OCI-LY3 (cell line): ENCODE results near the gene PLXNA3.

Source experiments
- H2AFZ ChIP-seq: fragments of 200-600, 300-600 bp; shearing (Covaris generic); 2 replicates; pipeline ENCODE4 v1.6.0; 2014; ENCODE audit warnings: antibody characterized with exemption, low read depth, low read length
- H3K27ac ChIP-seq: fragments of 200-600, 300-600 bp; sonication (generic); 2 replicates; pipeline ENCODE4 v1.5.1; 2014; ENCODE audit warnings: mild to moderate bottlenecking, low read length, moderate library complexity, mixed read lengths
- H3K27me3 ChIP-seq: fragments of 200-600, 300-600 bp; sonication (generic); 2 replicates; pipeline ENCODE4 v1.6.1; 2014; ENCODE audit warnings: low read depth, low read length, mixed read lengths
- H3K36me3 ChIP-seq: fragments of 200-600, 300-600 bp; sonication (generic); replicated peaks from 2 replicates; pipeline ENCODE3; 2014; ENCODE audit warnings: low read depth, low read length, mixed read lengths
- H3K4me1 ChIP-seq: fragments of 300-600, 200-600 bp; sonication (generic); 2 replicates; pipeline ENCODE4 v1.6.1; 2014; ENCODE audit warnings: low read length, mixed read lengths
- H3K4me2 ChIP-seq: fragments of 200-600, 300-600 bp; sonication (generic); 2 replicates; pipeline ENCODE4 v1.6.1; 2014; ENCODE audit warnings: low read length, mixed read lengths
- H3K4me3 ChIP-seq: fragments of 300-600, 200-600 bp; sonication (generic); 2 replicates; pipeline ENCODE4 v1.5.1; 2014; ENCODE audit warnings: antibody characterized with exemption, mild to moderate bottlenecking, low read length, moderate library complexity
- H3K79me2 ChIP-seq: fragments of 300-600, 200-600 bp; shearing (Covaris generic); 2 replicates; pipeline ENCODE4 v1.6.1; 2014; ENCODE audit warnings: mild to moderate bottlenecking, low read length, mixed read lengths
- H3K9ac ChIP-seq: fragments of 300-600, 200-600 bp; shearing (Covaris generic); 2 replicates; pipeline ENCODE4 v1.6.0; 2014; ENCODE audit warnings: mild to moderate bottlenecking, low read length, moderate library complexity
- H3K9me3 ChIP-seq: fragments of 200-600, 300-600 bp; shearing (Covaris generic); 2 replicates; pipeline ENCODE4 v1.6.1; 2014; ENCODE audit warnings: low read length, mixed read lengths; ENCODE audit not compliant: insufficient read depth
- H4K20me1 ChIP-seq: fragments of 200-600, 300-600 bp; sonication (generic); 2 replicates; pipeline ENCODE4 v1.6.1; 2016; ENCODE audit warnings: low read length, mixed read lengths; ENCODE audit not compliant: insufficient read depth
- EZH2phosphoT487 ChIP-seq: fragments of 200-600 bp; shearing (Covaris generic); IDR thresholded peaks from 2 replicates; pipeline ENCODE4 v1.6.1; 2018; ENCODE audit warnings: antibody characterized with exemption, mixed run types, low read depth
- TF ChIP-seq, protein P1 (sequence below): fragments of 200-600, 300-600 bp; sonication (generic); IDR thresholded peaks from 2 replicates; pipeline ENCODE4 v1.5.1; 2014; ENCODE audit warnings: antibody characterized with exemption, low read length, low read depth

PLXNA3 gene

GRCh38 chrX:154419688-154420401 lies 38.2 kb upstream of the PLXNA3 start:
- peak overlapping the region; percentile 53; the same call in 1 of the 2 replicates for H3K9ac ChIP-seq
- H3K79me2 ChIP-seq: no peaks in the 10 kb centered on the region
- H3K9me3 ChIP-seq: no peaks in the 10 kb centered on the region
- peak overlapping the region; percentile 61 for H3K27ac ChIP-seq
- H2AFZ ChIP-seq: no peak overlapping the region
- H4K20me1 ChIP-seq: no peaks in the 10 kb centered on the region
- peak overlapping the region; percentile 72 for H3K4me2 ChIP-seq
- TF ChIP-seq EZH2phosphoT487: no peak
- TF ChIP-seq, protein P1, sequence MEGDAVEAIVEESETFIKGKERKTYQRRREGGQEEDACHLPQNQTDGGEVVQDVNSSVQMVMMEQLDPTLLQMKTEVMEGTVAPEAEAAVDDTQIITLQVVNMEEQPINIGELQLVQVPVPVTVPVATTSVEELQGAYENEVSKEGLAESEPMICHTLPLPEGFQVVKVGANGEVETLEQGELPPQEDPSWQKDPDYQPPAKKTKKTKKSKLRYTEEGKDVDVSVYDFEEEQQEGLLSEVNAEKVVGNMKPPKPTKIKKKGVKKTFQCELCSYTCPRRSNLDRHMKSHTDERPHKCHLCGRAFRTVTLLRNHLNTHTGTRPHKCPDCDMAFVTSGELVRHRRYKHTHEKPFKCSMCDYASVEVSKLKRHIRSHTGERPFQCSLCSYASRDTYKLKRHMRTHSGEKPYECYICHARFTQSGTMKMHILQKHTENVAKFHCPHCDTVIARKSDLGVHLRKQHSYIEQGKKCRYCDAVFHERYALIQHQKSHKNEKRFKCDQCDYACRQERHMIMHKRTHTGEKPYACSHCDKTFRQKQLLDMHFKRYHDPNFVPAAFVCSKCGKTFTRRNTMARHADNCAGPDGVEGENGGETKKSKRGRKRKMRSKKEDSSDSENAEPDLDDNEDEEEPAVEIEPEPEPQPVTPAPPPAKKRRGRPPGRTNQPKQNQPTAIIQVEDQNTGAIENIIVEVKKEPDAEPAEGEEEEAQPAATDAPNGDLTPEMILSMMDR: no peak
- H3K4me3 ChIP-seq: peak overlapping the region; percentile 55
- no peaks in the 10 kb centered on the region for H3K27me3 ChIP-seq
- H3K36me3 ChIP-seq: peaks cover 7% of the 10 kb centered on the region
- H3K4me1 ChIP-seq: peaks cover 18% of the 10 kb centered on the region

GRCh38 chrX:154420402-154420756 lies 37.7 kb upstream of the PLXNA3 start:
- TF ChIP-seq, protein P1: no peak
- no peak for TF ChIP-seq EZH2phosphoT487
- H3K4me3 ChIP-seq: no peak overlapping the region
- no peaks in the 10 kb centered on the region for H4K20me1 ChIP-seq
- H3K9ac ChIP-seq: no peak overlapping the region
- no peaks in the 10 kb centered on the region for H3K9me3 ChIP-seq
- H3K36me3 ChIP-seq: peaks cover 7% of the 10 kb centered on the region
- no peak overlapping the region for H3K27ac ChIP-seq
- no peak overlapping the region for H2AFZ ChIP-seq
- H3K4me2 ChIP-seq: no peak overlapping the region
- peaks cover 18% of the 10 kb centered on the region for H3K4me1 ChIP-seq
- no peaks in the 10 kb centered on the region for H3K79me2 ChIP-seq
- no peaks in the 10 kb centered on the region for H3K27me3 ChIP-seq

GRCh38 chrX:154426916-154427770 lies 30.9 kb upstream of the PLXNA3 start:
- H3K36me3 ChIP-seq: no peaks in the 10 kb centered on the region
- 0 out of 2 replicates have a peak overlapping the region, but pooled peaks have one; percentile 3 for H3K4me2 ChIP-seq
- H3K27ac ChIP-seq: no peak overlapping the region
- H3K79me2 ChIP-seq: peaks cover 22% of the 10 kb centered on the region
- no peaks in the 10 kb centered on the region for H3K9me3 ChIP-seq
- H3K4me1 ChIP-seq: peaks cover 12% of the 10 kb centered on the region
- no peaks in the 10 kb centered on the region for H4K20me1 ChIP-seq
- H3K27me3 ChIP-seq: no peaks in the 10 kb centered on the region
- no peak for TF ChIP-seq EZH2phosphoT487
- TF ChIP-seq, protein P1: no peak
- H2AFZ ChIP-seq: no peak overlapping the region
- H3K4me3 ChIP-seq: no peak overlapping the region
- no peak overlapping the region for H3K9ac ChIP-seq
